CD8-positive, alpha-beta memory T cell (primary cell): Measurements from ENCODE around the gene AUTS2. TPM values are rescaled to one million over a fixed set of nuclear protein-coding genes. Genes with fewer than 3 reads are reported as not detected.

ENCODE experiments used
- CTCF ChIA-PET: fragments of 350-600 bp; sonication (Branson Sonifier 250); formaldehyde crosslinking; loops from one replicate; lab custom pipeline; 2021; ENCODE audit warnings: antibody characterized with exemption; lab: Charles Lee
- POLR2A ChIA-PET: fragments of 350-600 bp; sonication (Branson Sonifier 250); formaldehyde crosslinking; loops from one replicate; lab custom pipeline; 2021; ENCODE audit warnings: antibody characterized with exemption; lab: Charles Lee
- DNase-seq, 5 donors: peaks; one replicate each; pipeline versions ENCODE4 v3.0.0 to v3.0.0-alpha.2; 2020 to 2022; ENCODE audit warnings: mixed read lengths in 1 of 5
- H3K27ac ChIP-seq: one replicate; pipeline ENCODE4 v1.7.0; 2013; ENCODE audit warnings: low read depth, mild to moderate bottlenecking, low read length, moderate library complexity
- H3K27me3 ChIP-seq: 2 replicates; pipeline ENCODE4 v1.7.0; 2013; ENCODE audit warnings: low read length, mild to moderate bottlenecking; ENCODE audit not compliant: insufficient read depth, poor library complexity, severe bottlenecking
- H3K36me3 ChIP-seq: 2 replicates; pipeline ENCODE4 v1.7.0; 2013; ENCODE audit warnings: mild to moderate bottlenecking, low read length, moderate library complexity; ENCODE audit not compliant: insufficient read depth
- H3K4me1 ChIP-seq: 2 replicates; pipeline ENCODE4 v1.7.0; 2013; ENCODE audit warnings: mild to moderate bottlenecking, low read length, moderate library complexity; ENCODE audit not compliant: insufficient read depth
- H3K4me3 ChIP-seq: 2 replicates; pipeline ENCODE4 v1.7.0; 2013; ENCODE audit warnings: mild to moderate bottlenecking, low read length
- H3K9me3 ChIP-seq: 2 replicates; pipeline ENCODE4 v1.7.0; 2013; ENCODE audit warnings: mild to moderate bottlenecking, low read length
- H3K27ac Mint-ChIP-seq, 8 donors: one replicate each; pipeline ENCODE4 v1.8.0; 2020 to 2021; ENCODE audit warnings: mixed read lengths in 8 of 8, mild to moderate bottlenecking in 6 of 8, inconsistent platforms in 3 of 8, moderate library complexity in 3 of 8
- H3K27me3 Mint-ChIP-seq, 2 donors: one replicate each; pipeline ENCODE4 v1.8.0; 2020 to 2021; ENCODE audit warnings: mixed read lengths in 2 of 2, mild to moderate bottlenecking in 1 of 2, moderate library complexity in 1 of 2
- H3K36me3 Mint-ChIP-seq, 3 donors: one replicate each; pipeline ENCODE4 v1.8.0; 2020 to 2021; ENCODE audit warnings: mixed read lengths in 3 of 3, inconsistent platforms in 1 of 3, mild to moderate bottlenecking in 1 of 3
- H3K4me1 Mint-ChIP-seq, 3 donors: one replicate each; pipeline ENCODE4 v1.8.0; 2020 to 2021; ENCODE audit warnings: mixed read lengths in 3 of 3, inconsistent platforms in 1 of 3, mild to moderate bottlenecking in 1 of 3
- H3K4me3 Mint-ChIP-seq, 7 donors: one replicate each; pipeline ENCODE4 v1.8.0; 2020 to 2021; ENCODE audit warnings: mixed read lengths in 7 of 7, mild to moderate bottlenecking in 6 of 7, moderate library complexity in 4 of 7, inconsistent platforms in 2 of 7
- H3K9me3 Mint-ChIP-seq, 5 donors: one replicate each; pipeline ENCODE4 v1.8.0; 2020 to 2022; ENCODE audit warnings: mixed read lengths in 5 of 5, mild to moderate bottlenecking in 3 of 5, moderate library complexity in 2 of 5, inconsistent platforms in 1 of 5
- polyA plus RNA-seq: library from polyadenylated mRNA; unstranded; fragments of 300-500 nt; fragmentation: Illumina TruSeq; gene quantifications from one replicate; pipeline ENCODE4 v1.2.3, GENCODE V29; 2021
- total RNA-seq, 2 experiments: library from RNA; stranded (reverse); gene quantifications; one replicate each; pipeline ENCODE4 v1.2.3, GENCODE V29; 2021

The AUTS2 gene
- total and polyA plus RNA-seq, 3 experiments from 2014 or later, result 4.4 to 9.9 (median 5.3) TPM

DNA sequence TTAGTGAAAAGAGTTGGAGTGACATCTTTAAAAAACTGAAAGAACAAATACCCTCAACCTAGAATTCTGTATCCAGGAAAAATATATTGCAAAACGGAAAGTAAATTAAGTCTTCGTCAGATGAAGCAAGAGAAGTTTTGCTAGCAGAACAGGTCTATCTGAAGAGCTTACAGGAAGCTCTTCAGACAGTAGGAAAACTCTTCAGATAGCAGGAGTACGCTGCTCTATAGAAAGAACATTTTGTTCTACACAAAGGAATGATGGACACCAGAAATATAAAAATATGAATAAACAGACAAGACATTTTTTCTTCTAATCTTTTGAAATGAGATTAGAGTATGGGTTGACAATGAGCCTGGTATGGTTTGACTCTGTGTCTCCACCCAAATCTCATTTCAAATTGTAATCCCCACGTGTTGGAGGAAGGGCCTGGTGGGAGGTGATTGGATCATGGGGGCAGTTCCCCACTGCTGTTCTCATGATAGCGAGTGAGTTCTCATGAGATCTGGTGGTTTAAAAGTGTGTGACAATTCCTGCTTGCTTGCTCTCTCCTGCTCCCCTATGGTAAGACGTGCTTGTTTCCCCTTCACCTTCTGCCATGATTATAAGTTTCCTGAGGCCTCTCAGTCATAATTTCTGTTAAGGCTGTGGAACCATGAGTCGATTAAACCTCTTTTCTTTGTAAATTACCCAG, 567.3 kb downstream of the AUTS2 start:
- H3K27me3 Mint-ChIP-seq, result peaks cover 7 to 9% of the 10 kb centered on the region in 2 donors
- H3K36me3 ChIP-seq, result no peaks in the 10 kb centered on the region
- H3K4me1 ChIP-seq, result no peaks in the 10 kb centered on the region
- no peaks in the 10 kb centered on the region for H3K4me1 Mint-ChIP-seq
- no peaks in the 10 kb centered on the region for H3K9me3 ChIP-seq
- no peak for DNase-seq
- H3K9me3 Mint-ChIP-seq, result peaks cover 8 to 18% (median 13%) of the 10 kb centered on the region in 5 donors
- no peak overlapping the region for H3K4me3 Mint-ChIP-seq
- H3K27ac Mint-ChIP-seq, result no peak overlapping the region
- CTCF ChIA-PET, result no interaction called here
- POLR2A ChIA-PET, result no interaction called here
- H3K4me3 ChIP-seq, result no peak overlapping the region
- no peaks in the 10 kb centered on the region for H3K27me3 ChIP-seq
- no peak overlapping the region for H3K27ac ChIP-seq
- peaks cover 0 to 8% (median 0%) of the 10 kb centered on the region in 3 donors for H3K36me3 Mint-ChIP-seq

DNA sequence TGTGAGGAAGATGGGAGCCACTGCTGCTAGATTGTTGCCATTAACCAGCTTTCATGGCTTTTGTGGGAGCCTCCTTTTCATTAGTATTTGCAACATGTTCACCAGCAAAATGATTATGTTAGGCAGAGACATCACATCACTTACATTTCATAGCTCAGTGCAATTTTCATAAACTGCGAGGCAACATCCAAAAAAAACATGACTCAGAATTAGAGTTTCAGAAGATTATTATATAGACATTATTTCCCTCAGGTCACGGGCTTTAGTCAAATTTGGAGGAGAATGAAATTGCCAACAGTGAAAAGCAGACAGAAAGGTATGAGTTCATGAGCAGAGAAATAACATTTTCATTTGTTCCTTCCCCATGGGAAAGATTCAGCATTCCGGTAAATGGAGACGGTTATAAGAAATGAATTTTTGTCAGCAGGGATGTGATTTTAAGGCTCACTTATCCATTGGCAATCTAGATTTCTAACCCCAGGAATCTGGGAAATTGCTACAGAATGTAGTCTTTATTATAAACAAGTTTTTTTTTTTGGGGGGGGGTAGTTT, 573.2 kb downstream of the AUTS2 start:
- Histone ChIP-seq H3K9me3 (no peaks in the 10 kb centered on the region), H3K4me3 (no peak overlapping the region), H3K27me3 (no peaks in the 10 kb centered on the region), H3K27ac (no peak overlapping the region), H3K4me1 (no peaks in the 10 kb centered on the region), H3K36me3 (no peaks in the 10 kb centered on the region)
- DNase-seq, result no peak
- no peaks in the 10 kb centered on the region for H3K4me1 Mint-ChIP-seq
- H3K9me3 Mint-ChIP-seq, result peaks cover 7 to 16% (median 11%) of the 10 kb centered on the region in 5 donors
- H3K27me3 Mint-ChIP-seq, result peaks cover 3 to 27% of the 10 kb centered on the region in 2 donors
- H3K36me3 Mint-ChIP-seq, result peaks cover 0 to 8% (median 0%) of the 10 kb centered on the region in 3 donors
- no peak overlapping the region for H3K27ac Mint-ChIP-seq
- no peak overlapping the region for H3K4me3 Mint-ChIP-seq
- POLR2A ChIA-PET, result no interaction called here
- CTCF ChIA-PET, result no interaction called here

DNA sequence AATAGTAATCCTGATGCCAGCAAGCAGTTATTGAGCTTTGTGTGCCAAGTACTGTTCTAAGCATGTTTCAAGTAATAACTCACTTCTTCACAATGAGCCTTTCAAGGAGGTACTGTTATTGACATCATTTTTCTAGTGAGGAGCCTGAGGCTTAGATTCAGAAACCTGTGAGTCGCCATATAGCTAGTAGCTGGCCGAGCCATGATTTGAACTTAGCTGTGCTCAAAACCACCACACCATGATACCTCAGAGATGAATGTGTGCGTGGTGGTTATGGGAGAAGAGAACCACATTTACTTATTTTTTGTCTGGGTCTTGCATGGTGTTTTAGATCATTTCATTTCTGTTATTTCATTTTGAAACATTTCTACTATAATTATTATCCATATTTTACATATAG, 578.9 kb downstream of the AUTS2 start:
- ChIA-PET CTCF (no interaction called here), POLR2A (no interaction called here)
- no peak for DNase-seq
- no peak overlapping the region for H3K4me3 ChIP-seq
- no peaks in the 10 kb centered on the region for H3K9me3 ChIP-seq
- H3K27me3 Mint-ChIP-seq, result peaks cover 9 to 16% of the 10 kb centered on the region in 2 donors
- no peaks in the 10 kb centered on the region for H3K9me3 Mint-ChIP-seq
- H3K4me1 ChIP-seq, result no peaks in the 10 kb centered on the region
- no peak overlapping the region for H3K4me3 Mint-ChIP-seq
- peaks cover 8 to 20% (median 20%) of the 10 kb centered on the region in 3 donors for H3K4me1 Mint-ChIP-seq
- no peak overlapping the region for H3K27ac ChIP-seq
- H3K27ac Mint-ChIP-seq, result no peak overlapping the region
- peaks cover 0 to 3% (median 0%) of the 10 kb centered on the region in 3 donors for H3K36me3 Mint-ChIP-seq
- H3K36me3 ChIP-seq, result no peaks in the 10 kb centered on the region
- no peaks in the 10 kb centered on the region for H3K27me3 ChIP-seq

DNA sequence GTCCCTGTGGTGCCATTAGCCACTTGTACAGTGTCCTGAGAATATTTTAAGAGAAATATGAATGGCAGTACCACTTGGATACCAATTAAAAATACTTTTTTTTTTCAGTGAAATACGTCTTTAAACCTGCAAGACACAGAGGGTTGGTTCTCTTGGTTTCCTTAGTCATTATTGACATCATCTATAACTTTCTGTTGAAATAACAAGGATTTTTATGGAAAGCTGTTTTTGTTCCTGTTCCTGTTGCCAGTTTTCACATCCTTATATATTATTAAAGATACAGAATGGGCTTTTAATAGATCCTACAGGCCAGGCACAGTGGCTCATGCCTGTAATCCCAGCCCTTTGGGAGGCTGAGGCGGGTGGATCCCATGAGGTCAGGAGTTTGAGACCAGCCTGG, 579.9 kb downstream of the AUTS2 start:
- CTCF ChIA-PET, result no interaction called here

DNA sequence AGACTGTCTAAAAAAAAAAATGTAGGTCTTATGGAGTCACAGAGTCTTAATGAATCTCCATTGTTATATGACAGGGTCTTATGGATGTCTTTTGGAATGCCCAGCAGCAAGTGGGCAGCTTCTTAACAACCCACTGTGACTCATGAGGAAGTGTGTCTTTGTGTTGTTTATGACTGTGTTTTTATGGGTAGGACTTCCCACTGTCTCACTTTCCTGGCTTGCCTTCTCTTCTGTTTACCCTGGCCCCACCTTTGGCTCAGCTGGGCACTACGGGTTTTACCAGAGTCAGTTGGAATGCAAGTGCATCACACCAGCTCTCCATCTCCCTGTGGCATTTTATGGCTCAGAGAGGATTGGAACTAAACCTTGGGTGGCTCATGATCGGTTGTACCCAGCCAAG, 580.5 kb downstream of the AUTS2 start:
- DNase-seq, result no peak
- peaks cover 0 to 3% (median 0%) of the 10 kb centered on the region in 3 donors for H3K36me3 Mint-ChIP-seq
- H3K27me3 Mint-ChIP-seq, result peaks cover 9 to 21% of the 10 kb centered on the region in 2 donors
- Histone ChIP-seq H3K36me3 (no peaks in the 10 kb centered on the region), H3K4me3 (no peak overlapping the region), H3K4me1 (no peaks in the 10 kb centered on the region), H3K27ac (no peak overlapping the region), H3K27me3 (no peaks in the 10 kb centered on the region), H3K9me3 (no peaks in the 10 kb centered on the region)
- ChIA-PET POLR2A (no interaction called here), CTCF (no interaction called here)
- no peak overlapping the region for H3K27ac Mint-ChIP-seq
- no peaks in the 10 kb centered on the region for H3K9me3 Mint-ChIP-seq
- peak overlapping the region in 1 of 7 donors; percentile 10 for H3K4me3 Mint-ChIP-seq
- peaks cover 8 to 20% (median 20%) of the 10 kb centered on the region in 3 donors for H3K4me1 Mint-ChIP-seq

More for the DNA sequence above, 579.9 kb downstream of the AUTS2 start:
- no peak overlapping the region for H3K27ac ChIP-seq
- no peaks in the 10 kb centered on the region for H3K27me3 ChIP-seq
- H3K27ac Mint-ChIP-seq, result peak overlapping the region in 1 of 8 donors; percentile 13
- H3K36me3 Mint-ChIP-seq, result peaks cover 0 to 3% (median 0%) of the 10 kb centered on the region in 3 donors
- H3K36me3 ChIP-seq, result no peaks in the 10 kb centered on the region
- no peaks in the 10 kb centered on the region for H3K4me1 ChIP-seq
- no peaks in the 10 kb centered on the region for H3K9me3 Mint-ChIP-seq
- POLR2A ChIA-PET, result no interaction called here
- DNase-seq, result no peak
- no peaks in the 10 kb centered on the region for H3K9me3 ChIP-seq
- no peak overlapping the region for H3K4me3 Mint-ChIP-seq
- H3K27me3 Mint-ChIP-seq, result peaks cover 9 to 21% of the 10 kb centered on the region in 2 donors
- H3K4me1 Mint-ChIP-seq, result peaks cover 8 to 20% (median 20%) of the 10 kb centered on the region in 3 donors
- H3K4me3 ChIP-seq, result no peak overlapping the region

DNA sequence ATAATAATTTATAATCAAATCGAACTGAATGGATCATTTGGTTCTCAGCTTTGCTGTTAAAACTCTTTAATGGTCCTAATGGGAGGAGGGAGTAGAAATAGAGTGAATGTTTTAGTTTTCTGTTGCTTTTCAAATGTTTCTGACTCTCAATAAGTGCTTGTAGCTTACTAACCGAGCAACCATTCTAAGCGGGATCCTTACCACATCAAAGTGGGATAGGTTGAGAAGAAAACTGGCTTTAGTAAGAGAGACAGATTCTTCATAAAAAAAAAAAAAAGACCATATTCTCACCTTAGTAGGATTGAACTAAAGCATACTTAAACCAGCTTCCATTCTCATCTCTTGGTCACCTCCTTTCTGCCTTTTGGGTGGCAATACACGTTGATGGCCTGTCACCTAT, 584.2 kb downstream of the AUTS2 start:
- CTCF ChIA-PET, result no interaction called here

DNA sequence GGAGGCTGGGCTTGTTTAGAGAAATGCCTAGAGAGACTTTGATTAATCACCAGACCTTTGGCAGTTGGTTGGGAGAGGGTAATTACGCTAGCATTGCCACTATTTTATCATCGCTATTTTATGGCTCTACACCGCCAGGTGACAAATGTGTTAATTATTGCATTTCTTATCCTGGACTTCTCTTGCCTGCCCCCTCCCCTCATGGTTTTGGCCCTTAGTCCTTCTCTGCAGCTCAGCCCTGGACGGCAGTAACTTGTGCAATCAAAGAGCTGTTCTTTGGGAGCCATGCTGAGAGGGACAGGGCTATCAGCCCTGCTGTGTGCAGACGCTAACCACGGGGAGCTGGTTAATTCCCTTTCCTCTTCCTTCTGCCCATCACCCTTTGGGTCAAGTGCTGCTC, 585.0 kb downstream of the AUTS2 start:
- no peak overlapping the region for H3K4me3 Mint-ChIP-seq
- DNase-seq, result no peak
- ChIA-PET POLR2A (no interaction called here), CTCF (no interaction called here)
- H3K27ac Mint-ChIP-seq, result no peak overlapping the region
- H3K4me1 ChIP-seq, result no peaks in the 10 kb centered on the region
- H3K4me1 Mint-ChIP-seq, result peaks cover 0 to 10% (median 8%) of the 10 kb centered on the region in 3 donors
- no peaks in the 10 kb centered on the region for H3K9me3 ChIP-seq
- no peak overlapping the region for H3K27ac ChIP-seq
- H3K27me3 ChIP-seq, result no peaks in the 10 kb centered on the region
- peaks cover 7 to 18% of the 10 kb centered on the region in 2 donors for H3K27me3 Mint-ChIP-seq
- no peaks in the 10 kb centered on the region for H3K36me3 ChIP-seq
- no peaks in the 10 kb centered on the region for H3K9me3 Mint-ChIP-seq
- no peak overlapping the region for H3K4me3 ChIP-seq
- H3K36me3 Mint-ChIP-seq, result peaks cover 0 to 3% (median 0%) of the 10 kb centered on the region in 3 donors

More for the DNA sequence above, 584.2 kb downstream of the AUTS2 start:
- Mint-ChIP-seq H3K9me3 (no peaks in the 10 kb centered on the region), H3K36me3 (peaks cover 0 to 3% (median 0%) of the 10 kb centered on the region in 3 donors), H3K4me3 (no peak overlapping the region), H3K27me3 (peaks cover 9 to 14% of the 10 kb centered on the region in 2 donors), H3K4me1 (peaks cover 6 to 17% (median 15%) of the 10 kb centered on the region in 3 donors), H3K27ac (no peak overlapping the region)
- H3K27me3 ChIP-seq, result no peaks in the 10 kb centered on the region
- DNase-seq, result no peak
- no peaks in the 10 kb centered on the region for H3K4me1 ChIP-seq
- no peaks in the 10 kb centered on the region for H3K36me3 ChIP-seq
- no peak overlapping the region for H3K27ac ChIP-seq
- no peaks in the 10 kb centered on the region for H3K9me3 ChIP-seq
- no peak overlapping the region for H3K4me3 ChIP-seq
- POLR2A ChIA-PET, result no interaction called here

DNA sequence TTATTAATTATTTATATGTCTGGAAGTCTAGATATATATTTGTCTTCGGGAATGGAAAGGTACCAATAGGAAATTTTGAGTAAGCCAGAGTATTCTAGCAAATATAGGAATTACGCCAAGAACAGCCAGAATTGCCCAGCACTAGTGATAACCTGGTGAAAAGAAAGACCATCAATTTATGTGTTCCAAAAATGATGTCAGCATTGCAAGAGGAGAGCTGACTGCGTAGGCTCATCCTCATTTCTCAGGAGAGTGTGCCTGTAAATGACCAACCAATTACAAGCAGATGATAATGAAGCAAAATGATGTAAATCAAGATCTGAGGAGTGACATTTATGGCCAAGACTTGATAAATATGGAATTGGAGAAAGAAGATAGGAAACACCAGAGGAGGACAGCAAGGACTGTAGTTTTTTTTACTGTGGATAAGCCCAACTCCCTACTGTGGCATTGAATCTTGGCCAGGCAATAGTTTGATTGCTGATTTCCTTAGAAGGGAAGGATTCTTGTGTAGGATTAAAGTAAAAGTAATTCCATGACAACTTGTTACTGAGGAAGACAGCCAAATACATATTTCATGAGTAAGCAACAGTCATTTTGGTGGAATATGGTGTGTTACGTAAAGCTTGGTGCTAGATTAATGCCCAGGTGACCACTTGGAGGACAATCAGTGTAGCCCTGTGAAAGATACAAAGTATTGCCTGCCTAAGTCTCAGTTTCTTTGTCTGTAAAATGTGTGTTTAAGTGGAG, 590.8 kb downstream of the AUTS2 start:
- POLR2A ChIA-PET, result no interaction called here
- no peaks in the 10 kb centered on the region for H3K9me3 ChIP-seq
- no peaks in the 10 kb centered on the region for H3K4me1 ChIP-seq
- H3K4me3 ChIP-seq, result no peak overlapping the region
- no peak overlapping the region for H3K27ac ChIP-seq
- Mint-ChIP-seq H3K4me3 (no peak overlapping the region), H3K27ac (no peak overlapping the region), H3K36me3 (no peaks in the 10 kb centered on the region), H3K27me3 (peaks cover 3 to 26% of the 10 kb centered on the region in 2 donors), H3K4me1 (peaks cover 0 to 6% (median 0%) of the 10 kb centered on the region in 3 donors), H3K9me3 (peaks cover 0 to 2% (median 0%) of the 10 kb centered on the region in 5 donors)
- CTCF ChIA-PET, result interaction anchor here (1.5 kb wide), 1 partner anchor 510 kb away, joined by 6 read pairs; no protein-coding TSS in a partner anchor
- H3K27me3 ChIP-seq, result no peaks in the 10 kb centered on the region
- H3K36me3 ChIP-seq, result no peaks in the 10 kb centered on the region
- DNase-seq, result no peak
